HepG2 (cell line): ENCODE measurements around the gene KDM4D. TPM values are rescaled to one million over a fixed set of nuclear protein-coding genes. Genes with fewer than 3 reads are reported as not detected.

Experiments used
- ATAC-seq: fragments of 200-7000 bp; cut with Tn5 transposase; 3 replicates; pipeline ENCODE4 v1.9.1; 2020; ENCODE audit warnings: mild to moderate bottlenecking, moderate library complexity
- BruUV-seq: library from RNA; stranded (reverse); fragments of 400-500 nt; replicated peaks from 2 replicates; lab custom pipeline; 2021; lab: Mats Ljungman, UMichigan
- CTCF ChIA-PET: fragments of 300-600 bp; formaldehyde crosslinking; extraction: SDS; loops from one replicate; lab custom pipeline; 2021; ENCODE audit warnings: low total read pairs, inconsistent platforms, low intra/inter-chr PET ratio; lab: Yijun Ruan, JAX
- POLR2A ChIA-PET: fragments of 350-600 bp; sonication (Branson Sonifier 250); formaldehyde crosslinking; loops from one replicate; lab custom pipeline; 2020; ENCODE audit warnings: antibody characterized with exemption, inconsistent platforms; lab: Yijun Ruan, JAX
- DNase-seq: peaks from one replicate; pipeline ENCODE4 v3.0.0-alpha.2; 2015; ENCODE audit warnings: low spot score
- FAIRE-seq: peaks from 3 replicates; lab custom pipeline; 2011; peaks lifted over from hg19 to GRCh38; lab: Jason Lieb, UNC
- H2AFZ ChIP-seq: one replicate; pipeline ENCODE4 v1.6.1; 2011; ENCODE audit warnings: low read length, inconsistent platforms
- H3K27ac ChIP-seq: fragments of 300-600 bp; 3 replicates; pipeline ENCODE4 v1.8.0; 2011; ENCODE audit warnings: mixed run types, mild to moderate bottlenecking, mixed read lengths, low read length, inconsistent platforms; ENCODE audit not compliant: insufficient read depth; ENCODE audit errors: extremely low read length
- H3K27me3 ChIP-seq, 2 experiments: fragments of 200-600 bp in 1 of 2; 2 replicates in 1 of 2; 3 replicates in 1 of 2; pipeline versions ENCODE4 v1.6.0 to v1.8.0; 2011; ENCODE audit warnings: low read length in 2 of 2, mild to moderate bottlenecking in 2 of 2, moderate library complexity in 2 of 2, inconsistent platforms in 1 of 2; ENCODE audit not compliant: insufficient read depth in 2 of 2, control insufficient read depth in 1 of 2
- H3K36me3 ChIP-seq, 2 experiments: fragments of 200-600 bp in 1 of 2; replicated peaks in 1 of 2; 2 replicates in 1 of 2; 3 replicates in 1 of 2; pipeline versions ENCODE4 v1.5.1 to v1.8.0; 2011; ENCODE audit warnings: low read length in 2 of 2, inconsistent platforms in 1 of 2; ENCODE audit not compliant: insufficient read depth in 2 of 2, control insufficient read depth in 1 of 2
- H3K4me1 ChIP-seq: 2 replicates; pipeline ENCODE4 v1.5.1; 2012; ENCODE audit warnings: low read length, inconsistent platforms; ENCODE audit not compliant: insufficient read depth
- H3K4me2 ChIP-seq: 2 replicates; pipeline ENCODE4 v1.6.0; 2011; ENCODE audit warnings: low read depth, low read length, inconsistent platforms
- H3K4me3 ChIP-seq, 3 experiments: fragments of 200-600 bp in 1 of 3; sonication (generic), shearing (Covaris generic) in 1 of 3; replicated peaks in 1 of 3; 2 replicates each; pipeline ENCODE4 v1.5.1; 2011 to 2016; ENCODE audit warnings: low read length in 3 of 3, inconsistent platforms in 2 of 3, low read depth in 2 of 3, mild to moderate bottlenecking in 2 of 3, control low read depth in 1 of 3, mixed read lengths in 1 of 3; ENCODE audit not compliant: insufficient read depth in 1 of 3
- H3K79me2 ChIP-seq: one replicate; pipeline ENCODE4 v1.6.1; 2011; ENCODE audit warnings: low read length, inconsistent platforms; ENCODE audit not compliant: insufficient read depth
- H3K9ac ChIP-seq: 2 replicates; pipeline ENCODE4 v1.6.0; 2011; ENCODE audit warnings: mild to moderate bottlenecking, low read depth, low read length, inconsistent platforms; ENCODE audit not compliant: insufficient read depth
- H3K9me3 ChIP-seq: 2 replicates; pipeline ENCODE4 v1.5.1; 2012; ENCODE audit warnings: mild to moderate bottlenecking, low read length
- H4K20me1 ChIP-seq: 2 replicates; pipeline ENCODE4 v1.6.0; 2011; ENCODE audit warnings: inconsistent platforms, mild to moderate bottlenecking, low read length, moderate library complexity; ENCODE audit not compliant: insufficient read depth
- HNF4G ChIP-seq, 2 experiments: sonication (generic) in 1 of 2; formaldehyde crosslinking in 1 of 2; IDR thresholded peaks; 2 replicates each; pipeline versions ENCODE4 v1.4.0 to v1.6.1; 2011 to 2020; ENCODE audit warnings: borderline replicate concordance in 2 of 2, low read depth in 2 of 2, mild to moderate bottlenecking in 2 of 2, low read length in 1 of 2, missing genetic modification reagents in 1 of 2, moderate library complexity in 1 of 2
- NBN ChIP-seq: fragments of 450-650 bp; conservative IDR thresholded peaks from 2 replicates; pipeline ENCODE4 v1.6.1; 2017
- PAWR ChIP-seq: sonication (generic); formaldehyde crosslinking; IDR thresholded peaks from 2 replicates; pipeline ENCODE4 v1.4.0; 2020; ENCODE audit warnings: missing genetic modification reagents, mild to moderate bottlenecking, borderline replicate concordance
- POLR2AphosphoS5 ChIP-seq: IDR thresholded peaks from 2 replicates; pipeline ENCODE4 v1.6.1; 2012; ENCODE audit warnings: low read depth, low read length
- REL ChIP-seq: sonication (generic); formaldehyde crosslinking; conservative IDR thresholded peaks from 2 replicates; pipeline ENCODE4 v1.8.0; 2022; ENCODE audit warnings: mild to moderate bottlenecking, missing genetic modification reagents, moderate library complexity
- SMAD3 ChIP-seq: sonication (generic); formaldehyde crosslinking; IDR thresholded peaks from 2 replicates; pipeline ENCODE4 v1.4.0; 2020; ENCODE audit warnings: missing genetic modification reagents
- ZNF24 ChIP-seq: fragments of 450-650 bp; IDR thresholded peaks from 2 replicates; pipeline ENCODE4 v1.6.1; 2017; ENCODE audit warnings: antibody characterized with exemption, mild to moderate bottlenecking
- ZNF546 ChIP-seq: sonication (generic); formaldehyde crosslinking; conservative IDR thresholded peaks from 2 replicates; pipeline ENCODE4 v1.8.1; 2023; ENCODE audit warnings: mild to moderate bottlenecking, missing genetic modification reagents
- ZNF576 ChIP-seq: sonication (generic); formaldehyde crosslinking; IDR thresholded peaks from 2 replicates; pipeline ENCODE4 v1.4.0; 2020; ENCODE audit warnings: mild to moderate bottlenecking, missing genetic modification reagents
- WGBS: methylation state at CpG from one replicate; pipeline ENCODE4 v1.1.6; 2017; ENCODE audit warnings: low lambda C conversion rate; 5-methylcytosine and 5-hydroxymethylcytosine counted together
- in situ Hi-C: cut with HindIII; loops from 2 replicates; pipeline ENCODE4 v1.10.0; 2017; ENCODE audit warnings: low pct_unique_long_range_greater_than_20kb; ENCODE audit not compliant: extremely low pct_ligation_motif_present
- intact Hi-C: fragments of 100-400 bp; cut with micrococcal nuclease; formaldehyde crosslinking; loops from one replicate; pipeline ENCODE4 v1.10.0; 2022; ENCODE audit not compliant: unreplicated experiment
- polyA plus RNA-seq, 8 experiments: library from polyadenylated mRNA; depleted of rRNA in 3 of 8; stranded (reverse) in 7 of 8; unstranded in 1 of 8; fragments of >200 nt; fragmentation: Illumina TruSeq in 4 of 8; extraction: Trizol in 4 of 8; gene quantifications; 2 replicates each; pipeline versions ENCODE4 v1.2.1 to v1.2.3, GENCODE V29; 2011 to 2016; ENCODE audit warnings: low read depth in 4 of 8, missing spikeins in 1 of 8, mixed read lengths in 1 of 8; ENCODE audit not compliant: insufficient read depth in 1 of 8
- total RNA-seq, 5 experiments: library from RNA; depleted of rRNA; stranded (reverse); fragments of >200 nt; fragmentation: Illumina TruSeq; extraction: Trizol; gene quantifications; 2 replicates each; pipeline ENCODE4 v1.2.3, GENCODE V29; 2016; ENCODE audit warnings: low read depth in 1 of 5

The KDM4D gene
- total and polyA plus RNA-seq, 2 of the 13 experiments (the other 11 are each of a cell fraction or from before 2014, with no cell fraction given) = 0.96 to 1.3 TPM

GRCh38 chr11:94975599-94975998 is 2.1 kb downstream of the KDM4D start:
- Histone ChIP-seq H3K4me2 (no peak overlapping the region), H3K4me3 (no peak overlapping the region), H3K36me3 (peaks cover 0 to 8% of the 10 kb centered on the region in 2 experiments; a peak in 2 of 5 replicates), H3K27ac (no peak overlapping the region), H3K27me3 (no peaks in the 10 kb centered on the region; a peak in 1 of 5 replicates), H3K9ac (no peak overlapping the region), H3K4me1 (peaks cover 25% of the 10 kb centered on the region), H3K9me3 (no peaks in the 10 kb centered on the region), H3K79me2 (peaks cover 17% of the 10 kb centered on the region), H2AFZ (no peak overlapping the region), H4K20me1 (no peaks in the 10 kb centered on the region)
- DNase-seq (no peak), FAIRE-seq (no peak), ATAC-seq (no peak)
- BruUV-seq = no TSS peak
- TF ChIP-seq HNF4G (IDR thresholded peaks at IDR 0.05; ENCODE audit: borderline replicate concordance, low read depth, low read length) = no peak
- TF ChIP-seq HNF4G (CRISPR knock-in tag; IDR thresholded peaks at IDR 0.05; ENCODE audit: borderline replicate concordance, low read depth) = no peak
- peak; percentile 66; the same call in 1 of the 2 replicates for TF ChIP-seq ZNF24
- TF ChIP-seq ZNF576 (CRISPR knock-in tag) = no peak
- 96% methylated on average over 1 of the region's 1 CpG for WGBS
- CTCF ChIA-PET = no interaction called here
- POLR2A ChIA-PET = no interaction called here
- in situ Hi-C loops = no loop called here
- intact Hi-C loops = loop anchor here (10.0 kb wide), 1 partner anchor 169 kb away; no protein-coding TSS in a partner anchor

DNA sequence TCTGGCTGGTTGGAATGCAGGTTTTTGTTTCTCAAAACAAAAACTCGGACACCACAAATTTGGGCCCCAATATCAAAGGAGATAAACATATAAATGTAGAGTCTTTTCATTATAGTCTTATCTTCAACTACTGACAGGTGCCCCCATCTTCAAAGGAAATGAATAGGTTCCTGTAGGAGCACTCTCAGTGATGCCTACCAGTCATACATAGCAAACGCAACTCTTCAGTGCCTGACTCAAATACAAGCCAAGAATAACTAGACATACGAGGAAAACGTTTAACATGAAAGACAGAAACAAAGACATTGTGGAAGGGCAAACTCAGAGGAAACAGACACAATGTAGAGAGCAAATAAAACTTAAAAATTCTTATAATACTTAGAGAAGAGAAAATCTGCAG is 13.9 kb downstream of the KDM4D start:
- 43% methylated on average over 4 of the region's 4 CpGs for WGBS
- CTCF ChIA-PET = no interaction called here
- in situ Hi-C loops = no loop called here

More for the DNA sequence above, 13.9 kb downstream of the KDM4D start:
- H2AFZ ChIP-seq = no peak overlapping the region
- no peaks in the 10 kb centered on the region for H3K79me2 ChIP-seq
- no peaks in the 10 kb centered on the region for H4K20me1 ChIP-seq
- TF ChIP-seq POLR2AphosphoS5 (no peak), REL (no peak), SMAD3 (CRISPR knock-in tag) (no peak), NBN (no peak), ZNF546 (CRISPR knock-in tag) (no peak), PAWR (CRISPR knock-in tag) (no peak)
- intact Hi-C loops = no loop called here
- ATAC-seq (no peak), FAIRE-seq (no peak), DNase-seq (no peak)
- POLR2A ChIA-PET = no interaction called here
- H3K4me3 ChIP-seq = no peak overlapping the region
- H3K36me3 ChIP-seq = no peaks in the 10 kb centered on the region
- BruUV-seq = no TSS peak
- H3K9ac ChIP-seq = no peak overlapping the region
- no peak overlapping the region for H3K27ac ChIP-seq
- no peaks in the 10 kb centered on the region for H3K27me3 ChIP-seq
- H3K4me1 ChIP-seq = no peaks in the 10 kb centered on the region
- no peak overlapping the region for H3K4me2 ChIP-seq
- no peaks in the 10 kb centered on the region for H3K9me3 ChIP-seq
